Lower lobe of right lung (tissue), 2 donors: ENCODE data around the gene LMO2. TPM values are rescaled to one million over a fixed set of nuclear protein-coding genes. Genes with fewer than 3 reads are reported as not detected.
A peak's percentile ranks its signal among the peaks of the same experiment; 100 is the strongest.

Experiments
- ATAC-seq, 2 donors: fragments of 200-7000 bp; cut with Tn5 transposase; one replicate each; pipeline ENCODE4 v1.9.1; 2020 to 2022; ENCODE audit warnings: mild to moderate bottlenecking in 2 of 2, moderate library complexity in 2 of 2
- DNase-seq: peaks from one replicate; pipeline ENCODE4 v3.0.0-alpha.2; 2020
- H3K27ac ChIP-seq: fragments of 200-600 bp; one replicate; pipeline ENCODE4 v1.8.0; 2022
- H3K27me3 ChIP-seq: fragments of 200-600 bp; one replicate; pipeline ENCODE4 v1.8.0; 2022; ENCODE audit warnings: low read depth
- H3K36me3 ChIP-seq: fragments of 200-600 bp; one replicate; pipeline ENCODE4 v1.8.0; 2022; ENCODE audit warnings: mild to moderate bottlenecking
- H3K4me1 ChIP-seq: fragments of 200-600 bp; one replicate; pipeline ENCODE4 v1.8.0; 2022
- H3K4me3 ChIP-seq: fragments of 200-600 bp; one replicate; pipeline ENCODE4 v1.8.0; 2022; ENCODE audit warnings: mild to moderate bottlenecking
- H3K9me3 ChIP-seq: fragments of 200-600 bp; one replicate; pipeline ENCODE4 v1.8.0; 2022
- intact Hi-C: fragments of 100-400 bp; cut with DNase I; formaldehyde crosslinking; loops from one replicate; pipeline ENCODE4 v1.11.0; 2022
- total RNA-seq: library from RNA; stranded (reverse); fragmentation: NEBNext Ultra II Directional; extraction: Animal tissue kit (Norgen Biotek cat#: 25700); gene quantifications from one replicate; pipeline ENCODE4 v1.2.1, GENCODE V29; 2021
- TF ChIP-seq, protein P1 (sequence below): fragments of 200-600 bp; IDR thresholded peaks from one replicate; pipeline ENCODE4 v1.8.0; 2022; ENCODE audit warnings: antibody characterized with exemption, mild to moderate bottlenecking
- donor health status: DM: no; HTN: yes; CAD: no; lungs with severe emphysema.

LMO2 gene
- total RNA-seq, 1 donor from 2014 or later: 56.4 TPM

- Histone ChIP-seq H3K36me3 (no peaks in the 10 kb centered on the region), H3K4me1 (peaks cover 36% of the 10 kb centered on the region), H3K27ac (peak overlapping the region; percentile 56), H3K27me3 (no peaks in the 10 kb centered on the region), H3K9me3 (no peaks in the 10 kb centered on the region), H3K4me3 (peak overlapping the region; percentile 24)
- DNase-seq: no peak
- TF ChIP-seq, protein P1, sequence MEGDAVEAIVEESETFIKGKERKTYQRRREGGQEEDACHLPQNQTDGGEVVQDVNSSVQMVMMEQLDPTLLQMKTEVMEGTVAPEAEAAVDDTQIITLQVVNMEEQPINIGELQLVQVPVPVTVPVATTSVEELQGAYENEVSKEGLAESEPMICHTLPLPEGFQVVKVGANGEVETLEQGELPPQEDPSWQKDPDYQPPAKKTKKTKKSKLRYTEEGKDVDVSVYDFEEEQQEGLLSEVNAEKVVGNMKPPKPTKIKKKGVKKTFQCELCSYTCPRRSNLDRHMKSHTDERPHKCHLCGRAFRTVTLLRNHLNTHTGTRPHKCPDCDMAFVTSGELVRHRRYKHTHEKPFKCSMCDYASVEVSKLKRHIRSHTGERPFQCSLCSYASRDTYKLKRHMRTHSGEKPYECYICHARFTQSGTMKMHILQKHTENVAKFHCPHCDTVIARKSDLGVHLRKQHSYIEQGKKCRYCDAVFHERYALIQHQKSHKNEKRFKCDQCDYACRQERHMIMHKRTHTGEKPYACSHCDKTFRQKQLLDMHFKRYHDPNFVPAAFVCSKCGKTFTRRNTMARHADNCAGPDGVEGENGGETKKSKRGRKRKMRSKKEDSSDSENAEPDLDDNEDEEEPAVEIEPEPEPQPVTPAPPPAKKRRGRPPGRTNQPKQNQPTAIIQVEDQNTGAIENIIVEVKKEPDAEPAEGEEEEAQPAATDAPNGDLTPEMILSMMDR: no peak
- ATAC-seq: peak; percentile 79 to 81
- intact Hi-C loops: no loop called here
These were observed 2.0 kb upstream of the LMO2 start for GRCh38 chr11:33893711-33894397.

DNA sequence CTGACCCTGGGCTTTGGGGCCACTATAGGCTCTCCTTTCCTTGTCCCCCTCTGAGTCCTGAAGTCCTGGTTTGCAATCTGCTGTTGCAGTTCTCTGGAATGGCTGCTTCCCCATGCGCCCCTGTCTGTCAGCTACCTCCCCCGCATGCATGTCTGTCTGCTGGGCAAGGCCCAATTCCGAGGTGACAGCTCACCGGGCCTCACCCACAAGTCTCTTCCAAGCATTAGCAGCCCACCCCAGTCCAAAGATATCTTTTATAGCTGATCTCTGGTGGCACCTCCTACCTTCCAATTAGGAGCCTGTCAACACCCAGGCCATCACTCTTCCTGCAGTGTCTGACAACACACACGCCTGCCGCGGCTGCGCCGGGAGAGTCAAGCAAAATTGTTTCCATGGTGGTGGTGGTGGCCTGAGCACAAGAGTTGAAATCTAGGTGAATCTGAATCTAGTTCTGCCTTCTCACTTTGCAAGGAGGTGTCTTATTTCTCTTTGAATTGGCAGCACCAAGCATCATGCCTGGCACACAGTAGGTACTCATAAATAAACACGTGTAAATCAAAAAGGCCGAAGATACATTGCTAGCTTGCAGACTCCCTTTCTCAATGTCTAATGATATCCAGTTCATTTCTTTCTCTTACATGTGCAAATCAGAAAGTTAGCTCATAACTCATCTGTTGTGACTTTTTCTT lies 1.2 kb upstream of the LMO2 start:
- DNase-seq (no peak), ATAC-seq (no peak)
- H3K4me1 ChIP-seq: peaks cover 33% of the 10 kb centered on the region
- H3K36me3 ChIP-seq: no peaks in the 10 kb centered on the region
- H3K4me3 ChIP-seq: no peak overlapping the region
- H3K27me3 ChIP-seq: no peaks in the 10 kb centered on the region
- H3K9me3 ChIP-seq: no peaks in the 10 kb centered on the region
- TF ChIP-seq, protein P1: no peak
- intact Hi-C loops: no loop called here
- peak overlapping the region; percentile 56 for H3K27ac ChIP-seq

- TF ChIP-seq, protein P1: no peak
- Histone ChIP-seq H3K4me3 (no peak overlapping the region), H3K27me3 (no peaks in the 10 kb centered on the region), H3K9me3 (no peaks in the 10 kb centered on the region), H3K27ac (no peak overlapping the region), H3K4me1 (peaks cover 23% of the 10 kb centered on the region), H3K36me3 (no peaks in the 10 kb centered on the region)
- intact Hi-C loops: no loop called here
- DNase-seq (no peak), ATAC-seq (no peak)
These were observed 2.0 kb downstream of the LMO2 start for GRCh38 chr11:33889821-33890378.

DNA sequence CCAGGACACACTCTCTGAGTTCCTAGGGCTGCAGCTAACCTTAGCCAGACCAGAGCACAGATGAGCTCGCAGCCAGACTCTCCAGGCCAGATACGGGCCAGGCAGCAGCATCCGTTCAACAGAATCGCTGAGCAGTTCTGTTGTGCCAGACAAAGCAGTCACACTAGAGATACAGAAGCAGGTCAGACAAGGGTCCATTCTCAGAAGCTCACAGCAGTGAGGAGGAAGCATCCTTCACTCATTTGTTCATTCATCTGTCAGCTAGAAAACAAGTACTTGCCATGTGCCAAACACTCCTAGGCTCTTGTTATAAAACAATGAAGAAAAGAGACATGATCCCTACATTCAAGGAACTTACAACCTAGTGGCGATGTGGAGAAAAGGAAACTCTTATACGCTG lies 2.6 kb downstream of the LMO2 start:
- Histone ChIP-seq H3K4me3 (no peak overlapping the region), H3K36me3 (no peaks in the 10 kb centered on the region), H3K27ac (no peak overlapping the region), H3K4me1 (peaks cover 17% of the 10 kb centered on the region), H3K27me3 (no peaks in the 10 kb centered on the region), H3K9me3 (no peaks in the 10 kb centered on the region)
- ATAC-seq (no peak), DNase-seq (no peak)
- TF ChIP-seq, protein P1: no peak
- intact Hi-C loops: no loop called here

DNA sequence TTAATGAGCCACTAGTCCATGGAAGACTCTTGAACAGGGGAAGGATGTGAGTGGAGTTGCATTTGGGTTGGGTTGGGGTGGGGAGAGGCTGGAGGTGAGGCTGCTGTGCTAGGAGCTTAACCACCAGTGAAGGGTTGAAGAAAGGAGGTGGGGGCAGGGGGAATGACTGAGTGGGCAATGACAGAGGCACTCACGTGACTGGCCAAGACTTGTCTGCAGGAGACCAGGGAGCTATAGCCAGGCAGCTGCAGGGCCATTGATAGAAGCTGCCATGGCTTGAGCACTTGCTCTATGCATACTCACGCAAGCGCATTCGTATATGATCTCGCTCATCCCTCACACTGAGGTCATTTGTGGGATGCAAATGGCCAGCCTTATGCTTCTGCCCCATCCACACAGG lies 4.0 kb downstream of the LMO2 start:
- H3K27ac ChIP-seq: no peak overlapping the region

More for the DNA sequence above, 4.0 kb downstream of the LMO2 start:
- no peaks in the 10 kb centered on the region for H3K36me3 ChIP-seq
- ATAC-seq: no peak
- H3K27me3 ChIP-seq: no peaks in the 10 kb centered on the region
- no peak overlapping the region for H3K4me3 ChIP-seq
- intact Hi-C loops: no loop called here
- DNase-seq: no peak
- H3K9me3 ChIP-seq: no peaks in the 10 kb centered on the region
- TF ChIP-seq, protein P1: no peak
- H3K4me1 ChIP-seq: peaks cover 3% of the 10 kb centered on the region
